ENCODE data around the gene PRSS56.
A peak's percentile ranks its signal among the peaks of the same experiment; 100 is the strongest.

PRSS56 gene

GRCh38 chr2:232502911-232503808, 17.0 kb upstream of the PRSS56 start:
- DNase-seq, result peak; percentile 17

- no peak for DNase-seq
Observed at GRCh38 chr2:232503809-232504323, 16.3 kb upstream of the PRSS56 start.

GRCh38 chr2:232504438-232504837, 15.8 kb upstream of the PRSS56 start:
- DNase-seq, result no peak

GRCh38 chr2:232505856-232506255, 14.3 kb upstream of the PRSS56 start:
- DNase-seq, result no peak

GRCh38 chr2:232506709-232507108, 13.5 kb upstream of the PRSS56 start:
- DNase-seq, result no peak

- DNase-seq, result no peak
Observed at GRCh38 chr2:232508251-232508650, 11.9 kb upstream of the PRSS56 start.

- DNase-seq, result no peak
Observed at GRCh38 chr2:232511336-232511890, 8.8 kb upstream of the PRSS56 start.

- DNase-seq, result no peak
Observed at GRCh38 chr2:232512602-232513001, 7.6 kb upstream of the PRSS56 start.

- DNase-seq, result no peak
Observed at GRCh38 chr2:232513353-232513752, 6.8 kb upstream of the PRSS56 start.

GRCh38 chr2:232515639-232516038, 4.5 kb upstream of the PRSS56 start:
- DNase-seq, result no peak

GRCh38 chr2:232516551-232516950, 3.6 kb upstream of the PRSS56 start:
- DNase-seq, result no peak

- DNase-seq, result no peak
Observed at GRCh38 chr2:232518844-232519243, 1.3 kb upstream of the PRSS56 start.

- no peak for DNase-seq
Observed at GRCh38 chr2:232520489-232520888, 301 bp downstream of the PRSS56 start.

GRCh38 chr2:232521098-232521497, 910 bp downstream of the PRSS56 start:
- DNase-seq, result no peak

- peak; percentile 66 for DNase-seq
Observed at GRCh38 chr2:232521959-232522622, 1.9 kb downstream of the PRSS56 start.

GRCh38 chr2:232522623-232523401, 2.6 kb downstream of the PRSS56 start:
- no peak for DNase-seq

GRCh38 chr2:232523402-232523681, 3.2 kb downstream of the PRSS56 start:
- DNase-seq, result no peak

- DNase-seq, result no peak
Observed at GRCh38 chr2:232523682-232524597, 3.8 kb downstream of the PRSS56 start.

GRCh38 chr2:232524771-232525170, 4.6 kb downstream of the PRSS56 start:
- DNase-seq, result no peak

- no peak for DNase-seq
Observed at GRCh38 chr2:232525199-232525598, 5.0 kb downstream of the PRSS56 start.

- no peak for DNase-seq
Observed at GRCh38 chr2:232525791-232526371, 5.7 kb downstream of the PRSS56 start, which contains the start of gene CHRND. CHRND (plus strand) TSS chr2:232526160; CDS start chr2:232526216, 56 bp downstream.
